GM04503 (cell line): ENCODE measurements around the gene ARHGEF16.

Experiments used
- DNase-seq: peaks from one replicate; pipeline ENCODE4 v3.0.0-alpha.2; 2012; ENCODE audit warnings: low read depth

ARHGEF16 gene

GRCh38 chr1:3519301-3519885, 64.9 kb downstream of the ARHGEF16 start:
- no peak for DNase-seq

DNA sequence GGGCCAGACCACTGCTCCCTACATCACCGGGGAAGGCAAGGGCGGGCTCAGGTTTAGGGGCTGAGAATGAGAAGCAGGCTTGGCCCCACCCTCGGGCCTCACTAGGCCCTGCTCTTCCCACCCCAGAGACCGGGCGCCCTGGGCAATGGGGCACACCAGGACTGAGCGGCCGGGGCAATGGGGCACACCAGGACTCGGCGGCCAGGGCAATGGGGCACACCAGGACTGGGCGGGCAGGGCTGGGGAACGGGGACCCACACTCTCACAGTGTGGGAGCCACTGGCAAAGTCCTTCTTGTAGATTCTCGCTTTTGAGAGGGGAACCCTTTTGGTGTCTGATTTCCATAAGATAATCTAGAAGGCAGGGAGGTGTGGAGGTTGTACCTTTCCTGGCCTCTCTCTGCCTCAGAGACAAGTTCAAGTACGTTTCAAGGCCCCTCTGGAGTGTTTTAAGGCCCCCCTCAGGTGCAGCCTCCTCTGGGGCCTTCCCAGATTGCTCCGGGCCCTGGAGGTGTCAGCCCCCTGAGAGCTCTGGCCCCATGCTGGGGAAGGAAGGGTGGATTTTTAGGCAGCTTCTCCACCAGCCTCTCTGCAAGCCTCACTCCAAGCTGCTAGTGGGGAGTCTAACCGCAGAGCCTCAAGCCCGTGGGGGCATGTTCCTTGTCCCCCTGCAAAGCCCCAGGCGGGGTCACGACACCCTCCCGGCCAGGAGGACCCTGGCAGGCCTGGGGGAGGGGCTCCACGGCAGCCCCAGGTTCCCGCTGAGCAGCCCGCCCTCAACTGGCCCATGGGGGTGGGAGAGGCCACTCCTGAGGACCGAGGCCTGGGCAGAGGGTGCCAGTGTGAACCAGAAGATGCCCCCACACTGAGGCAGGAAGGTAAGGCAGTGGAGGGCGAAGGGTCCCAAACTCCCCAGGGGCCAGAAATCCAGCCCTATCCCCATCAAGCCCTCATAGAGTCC, 66.2 kb downstream of the ARHGEF16 start:
- DNase-seq = no peak

- DNase-seq = no peak
Observed at GRCh38 chr1:3521426-3521825, 67.0 kb downstream of the ARHGEF16 start.

GRCh38 chr1:3522112-3522511, 67.6 kb downstream of the ARHGEF16 start:
- no peak for DNase-seq

- DNase-seq = peak; percentile 67
Observed at GRCh38 chr1:3522564-3523265, 68.2 kb downstream of the ARHGEF16 start.

- no peak for DNase-seq
Observed at GRCh38 chr1:3523980-3524379, 69.5 kb downstream of the ARHGEF16 start.

GRCh38 chr1:3524556-3525203, 70.2 kb downstream of the ARHGEF16 start:
- DNase-seq = no peak

DNA sequence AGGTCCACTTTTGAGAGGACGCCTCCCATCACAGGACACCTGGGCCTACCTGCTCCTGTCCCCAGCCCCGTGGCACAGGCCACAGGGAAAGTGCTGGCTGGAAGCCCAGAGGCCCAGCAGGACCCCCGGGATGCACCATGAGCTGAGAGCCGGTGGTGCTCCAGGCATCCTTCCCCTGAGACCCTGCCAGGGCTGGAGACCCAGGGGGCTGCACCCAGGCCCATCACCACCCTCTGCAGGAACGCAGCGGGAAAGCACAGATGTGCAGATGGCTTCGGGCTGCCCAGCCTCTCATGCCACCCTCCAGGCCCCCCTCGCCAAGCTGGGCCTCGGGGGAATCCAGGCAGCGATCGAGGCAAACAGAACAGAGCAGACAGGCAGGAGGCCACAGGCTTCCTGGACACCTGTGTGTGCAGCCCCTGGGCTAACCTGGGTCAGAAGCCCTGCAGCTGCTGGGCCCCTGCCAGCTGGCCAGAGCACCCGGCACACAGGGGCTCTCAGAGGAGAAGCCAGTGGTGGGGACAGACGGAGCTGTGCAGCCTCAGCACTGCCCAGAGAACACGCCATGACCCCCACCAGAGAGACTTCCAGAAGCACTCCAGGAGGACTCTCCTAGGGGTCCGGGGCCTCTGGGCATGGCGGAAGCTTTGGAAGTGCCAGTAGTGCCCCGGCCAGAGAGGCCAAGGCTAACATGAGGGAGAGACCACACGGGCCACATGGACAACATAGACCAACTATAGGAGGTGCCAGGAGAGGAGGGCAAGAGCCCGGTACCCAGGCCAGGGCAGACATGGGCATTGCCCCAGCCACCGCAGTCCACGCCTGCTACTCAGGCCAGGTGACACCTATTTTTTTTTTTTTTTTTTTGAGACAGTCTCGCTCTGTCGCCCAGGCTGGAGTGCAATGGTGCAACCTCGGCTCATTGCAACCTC, 71.4 kb downstream of the ARHGEF16 start:
- DNase-seq = no peak

DNA sequence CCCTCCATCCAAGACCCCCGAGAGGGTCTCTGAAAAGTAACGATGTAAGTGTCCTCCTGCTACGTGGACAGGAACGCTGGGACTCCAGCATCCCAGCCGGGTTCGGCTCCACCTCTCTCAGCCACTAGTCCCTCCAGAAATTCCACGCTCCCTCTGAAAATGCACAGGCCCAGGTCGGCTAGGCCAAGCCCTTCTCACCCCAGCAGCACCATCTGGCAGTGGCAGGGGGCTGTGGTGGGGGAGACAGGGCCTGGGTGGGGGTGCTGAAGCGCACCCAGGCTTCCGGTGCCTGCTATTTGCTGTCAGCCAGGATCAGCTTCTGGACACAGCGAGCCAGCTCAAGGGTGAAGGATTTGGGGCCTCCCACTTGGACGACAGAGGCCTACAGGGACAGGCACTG, 73.3 kb downstream of the ARHGEF16 start:
- DNase-seq = no peak

- no peak for DNase-seq
Observed at GRCh38 chr1:3529099-3529729, 74.7 kb downstream of the ARHGEF16 start.

DNA sequence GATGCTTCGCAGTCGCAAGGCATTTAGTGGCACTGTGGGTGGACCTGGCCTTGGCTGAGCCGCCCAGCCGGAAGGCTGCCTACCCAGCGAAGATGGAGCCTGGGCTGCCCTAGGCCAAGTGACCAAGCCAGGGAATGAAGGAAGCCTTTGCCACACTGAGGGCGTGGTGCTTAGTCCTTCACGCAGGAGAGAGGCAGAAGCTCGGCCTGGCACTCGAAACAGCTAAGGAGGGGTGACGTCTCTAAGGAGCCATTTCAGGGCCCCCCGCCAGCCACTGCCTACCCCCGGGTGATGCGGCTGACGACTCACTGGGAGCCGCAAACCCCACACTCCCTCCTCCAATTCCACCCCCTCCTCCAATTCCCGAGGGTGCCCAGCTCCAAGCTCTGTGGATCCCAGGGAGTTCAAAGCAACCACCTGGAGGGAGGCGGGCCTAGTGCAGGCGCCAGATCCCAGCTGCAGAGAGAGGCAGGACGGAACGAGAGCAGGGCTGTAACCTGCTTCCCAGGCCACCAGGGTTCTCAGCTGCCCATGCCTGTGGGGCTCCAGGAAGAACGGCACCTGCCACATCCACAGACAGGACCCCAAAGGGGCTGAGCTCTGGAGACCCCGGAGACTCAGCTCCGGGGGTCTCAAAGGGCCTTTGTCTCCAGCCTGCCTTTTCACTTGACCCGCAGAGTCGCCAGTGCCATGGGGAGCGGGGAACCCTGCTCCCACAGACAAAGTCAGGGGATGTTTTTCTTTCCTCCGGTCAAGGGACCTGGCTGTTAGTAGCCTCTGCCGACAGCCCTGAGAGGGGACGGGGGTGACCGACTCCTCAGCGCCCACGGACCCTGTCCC, 75.8 kb downstream of the ARHGEF16 start:
- DNase-seq = no peak
